Body of pancreas (tissue), 4 donors: ENCODE results near the gene SLC25A21. TPM values are rescaled to one million over a fixed set of nuclear protein-coding genes. Genes with fewer than 3 reads are reported as not detected.
"Not testable (repeated sequence)": the region's sequence is repeated elsewhere in the genome, so short reads cannot be mapped to it uniquely, and the experiment has no call there.

Experiments
- ATAC-seq: fragments of 150-250 bp; one replicate; pipeline ENCODE4 v1.9.1; 2016
- DNase-seq, 4 donors: peaks; one replicate each; pipeline ENCODE4 v3.0.0-alpha.2; 2019
- H3K27ac ChIP-seq, 4 donors: fragments of 200-600 bp; sonication (generic); 1 replicate in 3 of 4; 2 replicates in 1 of 4; pipeline versions ENCODE4 v1.5.1 to v1.6.1; 2016 to 2019; ENCODE audit warnings: mild to moderate bottlenecking in 1 of 4, mixed read lengths in 1 of 4, moderate library complexity in 1 of 4
- H3K27me3 ChIP-seq, 2 donors: fragments of 200-600 bp; sonication (generic); one replicate each; pipeline ENCODE4 v1.6.0; 2016; ENCODE audit warnings: mild to moderate bottlenecking in 1 of 2
- H3K36me3 ChIP-seq, 2 donors: fragments of 200-600 bp; sonication (generic); replicated peaks in 1 of 2; 2 replicates each; pipeline ENCODE4 v1.5.1; 2016; ENCODE audit warnings: low read depth in 2 of 2; ENCODE audit not compliant: insufficient read depth in 1 of 2
- H3K4me1 ChIP-seq: fragments of 200-600 bp; sonication (generic); one replicate; pipeline ENCODE4 v1.6.0; 2016
- H3K4me3 ChIP-seq, 2 donors: fragments of 200-600 bp; sonication (generic); 1 replicate in 1 of 2; 2 replicates in 1 of 2; pipeline ENCODE4 v1.5.1; 2016 to 2019
- H3K9me3 ChIP-seq, 3 donors: fragments of 200-600 bp; sonication (generic); 1 replicate in 2 of 3; 2 replicates in 1 of 3; pipeline ENCODE4 v1.5.1; 2016
- POLR2A ChIP-seq, 3 donors: fragments of 450-650 bp; IDR thresholded peaks; one replicate each; pipeline ENCODE4 v1.6.1; 2016; ENCODE audit warnings: antibody characterized with exemption in 3 of 3, mild to moderate bottlenecking in 2 of 3
- WGBS, 2 donors: methylation state at CpG; one replicate each; pipeline ENCODE4 v1.1.5; 2017; 5-methylcytosine and 5-hydroxymethylcytosine counted together
- intact Hi-C: fragments of 100-400 bp; cut with DNase I; formaldehyde crosslinking; loops from one replicate; pipeline ENCODE4 v1.15.1; 2023
- total RNA-seq, 2 donors: library from RNA; depleted of rRNA; stranded (reverse); fragments of >200 nt; gene quantifications; one replicate each; pipeline ENCODE4 v1.1.0, GENCODE V29; 2016
- TF ChIP-seq, protein P1 (sequence below), 7 experiments: fragments of 450-650 bp in 4 of 7; fragments of 200-600 bp in 3 of 7; sonication (generic) in 3 of 7; IDR thresholded peaks; one replicate each; pipeline ENCODE4 v1.5.1; 2016 to 2019; ENCODE audit warnings: antibody characterized with exemption in 7 of 7

SLC25A21 gene
- total RNA-seq, 2 donors from 2014 or later: not detected

DNA sequence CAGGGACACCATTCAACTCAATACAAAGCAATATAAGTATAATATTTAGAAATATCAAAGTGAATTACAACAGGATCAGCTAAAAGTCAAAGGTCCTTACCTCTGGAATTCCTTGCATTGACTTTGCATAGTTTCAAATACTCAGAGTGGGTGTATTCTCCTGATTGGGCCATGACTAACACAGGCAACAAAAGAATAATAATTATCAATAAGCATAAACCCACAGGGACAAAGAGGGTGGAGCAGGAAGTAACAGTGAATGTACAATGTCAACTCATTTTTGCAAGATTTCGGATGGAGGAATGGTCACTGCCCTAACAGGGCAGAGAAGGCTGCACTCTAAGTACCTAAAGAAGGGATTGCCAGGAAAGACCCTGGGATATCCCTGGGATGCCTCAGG lies 303.3 kb downstream of the SLC25A21 start:
- 57 to 67% methylated on average over 1 of the region's 1 CpG for WGBS, 2 donors
- intact Hi-C loops: no loop called here
- no peaks in the 10 kb centered on the region for H3K9me3 ChIP-seq
- H3K4me3 ChIP-seq: no peak overlapping the region
- H3K27ac ChIP-seq: no peak overlapping the region
- ATAC-seq (no peak), DNase-seq (no peak)
- TF ChIP-seq, protein P1, sequence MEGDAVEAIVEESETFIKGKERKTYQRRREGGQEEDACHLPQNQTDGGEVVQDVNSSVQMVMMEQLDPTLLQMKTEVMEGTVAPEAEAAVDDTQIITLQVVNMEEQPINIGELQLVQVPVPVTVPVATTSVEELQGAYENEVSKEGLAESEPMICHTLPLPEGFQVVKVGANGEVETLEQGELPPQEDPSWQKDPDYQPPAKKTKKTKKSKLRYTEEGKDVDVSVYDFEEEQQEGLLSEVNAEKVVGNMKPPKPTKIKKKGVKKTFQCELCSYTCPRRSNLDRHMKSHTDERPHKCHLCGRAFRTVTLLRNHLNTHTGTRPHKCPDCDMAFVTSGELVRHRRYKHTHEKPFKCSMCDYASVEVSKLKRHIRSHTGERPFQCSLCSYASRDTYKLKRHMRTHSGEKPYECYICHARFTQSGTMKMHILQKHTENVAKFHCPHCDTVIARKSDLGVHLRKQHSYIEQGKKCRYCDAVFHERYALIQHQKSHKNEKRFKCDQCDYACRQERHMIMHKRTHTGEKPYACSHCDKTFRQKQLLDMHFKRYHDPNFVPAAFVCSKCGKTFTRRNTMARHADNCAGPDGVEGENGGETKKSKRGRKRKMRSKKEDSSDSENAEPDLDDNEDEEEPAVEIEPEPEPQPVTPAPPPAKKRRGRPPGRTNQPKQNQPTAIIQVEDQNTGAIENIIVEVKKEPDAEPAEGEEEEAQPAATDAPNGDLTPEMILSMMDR (IDR thresholded peaks at IDR 0.05): no peak
- no peak for TF ChIP-seq POLR2A (IDR thresholded peaks at IDR 0.05)
- H3K4me1 ChIP-seq: no peaks in the 10 kb centered on the region
- no peaks in the 10 kb centered on the region for H3K27me3 ChIP-seq
- no peaks in the 10 kb centered on the region for H3K36me3 ChIP-seq

DNA sequence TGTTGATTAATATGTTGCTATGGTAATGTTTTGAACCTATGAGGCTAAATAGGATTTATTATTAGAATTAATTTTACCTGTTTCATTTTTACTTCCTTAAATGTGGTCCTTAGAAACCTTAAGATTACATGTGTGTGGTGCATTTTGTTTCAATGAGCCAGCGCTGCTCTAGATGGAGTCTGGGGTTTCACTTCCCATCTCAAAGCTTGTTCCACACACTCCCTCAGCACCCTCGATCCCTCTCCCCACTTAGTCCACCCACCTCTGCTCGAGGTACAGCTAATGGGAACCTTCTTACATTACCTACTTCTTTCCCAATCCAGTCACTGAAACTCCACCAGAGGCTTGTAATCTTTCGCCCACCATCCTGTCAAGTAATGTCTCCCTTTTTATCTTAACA lies 305.5 kb downstream of the SLC25A21 start:
- no peaks in the 10 kb centered on the region for H3K36me3 ChIP-seq
- 71 to 72% methylated on average over 4 of the region's 4 CpGs for WGBS, 2 donors
- no peaks in the 10 kb centered on the region for H3K9me3 ChIP-seq
- H3K27ac ChIP-seq: no peak overlapping the region
- DNase-seq: no peak
- H3K4me1 ChIP-seq: no peaks in the 10 kb centered on the region
- no peak for TF ChIP-seq POLR2A (IDR thresholded peaks at IDR 0.05)
- TF ChIP-seq, protein P1 (IDR thresholded peaks at IDR 0.05): no peak
- H3K27me3 ChIP-seq: no peaks in the 10 kb centered on the region
- no peak overlapping the region for H3K4me3 ChIP-seq
- no peak for ATAC-seq
- intact Hi-C loops: no loop called here

DNA sequence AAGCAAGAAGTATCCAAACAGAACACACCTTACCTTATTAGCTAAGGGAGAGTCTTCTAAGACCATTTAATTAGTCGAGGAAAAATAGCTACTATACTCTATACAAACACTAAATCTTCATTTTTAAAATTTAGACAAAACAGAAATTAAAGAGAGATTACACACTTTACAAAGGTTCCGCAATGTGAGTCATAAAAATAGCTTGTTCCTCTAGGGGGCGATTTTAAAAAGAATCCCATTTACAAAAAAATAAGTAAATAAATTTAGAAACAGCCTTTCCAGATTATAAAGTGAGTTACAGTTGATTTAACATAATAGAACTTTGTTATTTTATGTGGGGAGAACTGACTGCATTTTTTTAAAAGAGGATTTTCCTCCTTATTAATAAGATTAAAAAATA lies 309.1 kb downstream of the SLC25A21 start:
- Histone ChIP-seq H3K4me3 (no peak overlapping the region), H3K27me3 (no peaks in the 10 kb centered on the region), H3K4me1 (peaks cover 7% of the 10 kb centered on the region), H3K9me3 (no peaks in the 10 kb centered on the region), H3K27ac (no peak overlapping the region), H3K36me3 (no peaks in the 10 kb centered on the region)
- intact Hi-C loops: no loop called here
- no peak for TF ChIP-seq POLR2A (IDR thresholded peaks at IDR 0.05)
- TF ChIP-seq, protein P1 (IDR thresholded peaks at IDR 0.05): no peak
- 56 to 62% methylated on average over 3 of the region's 3 CpGs for WGBS, 2 donors
- ATAC-seq (no peak), DNase-seq (no peak)

DNA sequence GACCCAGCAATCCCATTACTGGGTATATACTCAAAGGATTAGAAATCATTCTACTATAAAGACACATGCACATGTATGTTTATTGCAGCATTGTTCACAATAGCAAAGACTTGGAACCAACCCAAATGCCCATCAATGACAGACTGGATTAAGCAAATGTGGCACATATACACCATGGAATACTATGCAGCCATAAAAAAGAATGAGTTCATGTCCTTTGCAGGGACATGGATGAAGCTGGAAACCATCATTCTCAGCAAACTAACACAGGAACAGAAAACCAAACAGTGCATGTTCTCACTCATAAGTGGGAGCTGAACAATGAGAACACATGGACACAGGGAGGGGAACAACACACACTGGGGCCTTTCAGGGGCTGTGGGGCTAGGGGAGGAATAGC lies 310.2 kb downstream of the SLC25A21 start:
- ATAC-seq, H3K4me1 ChIP-seq, intact Hi-C loops: not testable (repeated sequence)

DNA sequence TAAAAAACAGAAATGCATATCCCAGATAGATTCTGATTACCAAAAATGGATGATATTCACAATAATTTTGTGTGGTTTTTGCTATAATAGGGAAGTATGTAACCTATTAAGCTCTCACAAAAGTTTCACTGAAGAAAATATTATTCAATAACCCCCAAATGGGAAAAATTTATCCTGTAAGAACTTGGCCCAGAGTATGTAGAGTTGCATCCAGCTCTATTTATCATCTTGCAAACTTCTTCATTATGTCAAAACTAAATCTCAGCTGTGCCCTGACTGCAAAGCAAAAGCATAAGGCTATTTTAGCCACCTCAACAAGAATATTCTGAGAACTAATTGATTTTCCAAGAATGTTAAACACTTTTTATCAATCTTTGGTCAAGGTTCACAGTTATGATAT lies 311.6 kb downstream of the SLC25A21 start:
- no peak for ATAC-seq
- Histone ChIP-seq H3K27me3 (no peaks in the 10 kb centered on the region), H3K4me1 (peaks cover 7% of the 10 kb centered on the region), H3K4me3 (no peak overlapping the region), H3K27ac (no peak overlapping the region), H3K9me3 (no peaks in the 10 kb centered on the region), H3K36me3 (no peaks in the 10 kb centered on the region)
- no peak for TF ChIP-seq POLR2A (IDR thresholded peaks at IDR 0.05)
- TF ChIP-seq, protein P1 (IDR thresholded peaks at IDR 0.05): no peak
- intact Hi-C loops: no loop called here
- DNase-seq: no peak

More for the DNA sequence above, 310.2 kb downstream of the SLC25A21 start:
- not testable (repeated sequence) for H3K27ac ChIP-seq, DNase-seq, H3K27me3 ChIP-seq, H3K4me3 ChIP-seq, H3K9me3 ChIP-seq, H3K36me3 ChIP-seq
